Fibroblast of upper back skin (primary cell): ENCODE data around the gene DGKB.

Experiments used
- DNase-seq: peaks from one replicate; pipeline ENCODE4 v3.0.0-alpha.2; 2013

DGKB gene

DNA sequence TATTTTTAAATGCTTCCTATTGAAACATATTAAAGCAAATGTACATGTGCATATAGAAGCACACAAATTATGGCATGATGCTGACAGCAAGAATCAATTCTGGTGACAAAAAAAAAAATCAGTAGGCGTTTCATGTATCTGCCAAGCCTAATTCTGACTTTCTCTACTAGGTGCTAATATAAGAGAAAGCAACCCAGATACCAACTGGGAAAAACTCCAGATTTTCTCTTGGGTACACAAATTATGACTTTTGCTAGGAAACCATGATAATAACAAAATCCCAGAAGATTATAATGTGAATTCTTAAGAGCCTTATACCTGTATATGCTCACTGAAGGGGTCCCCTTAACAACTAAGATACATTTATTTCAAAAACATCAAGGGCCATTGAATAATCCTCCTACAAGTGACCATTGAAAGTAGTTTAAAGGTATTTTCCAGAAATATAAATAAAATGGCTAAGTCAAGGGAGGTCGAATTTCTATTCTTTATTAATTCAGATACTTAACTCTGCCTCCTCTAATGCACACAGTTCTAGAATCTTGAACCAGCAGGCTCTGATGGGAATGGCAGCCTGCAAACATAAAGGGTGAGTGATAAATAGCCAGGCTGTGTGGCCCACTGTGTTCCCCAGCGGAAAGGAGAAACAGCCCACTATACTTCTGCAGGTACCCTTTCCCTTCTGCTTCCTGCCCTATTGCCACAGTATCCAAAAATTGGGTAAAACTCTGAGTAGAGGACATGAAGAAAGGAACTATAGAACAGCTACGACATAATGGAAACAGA is 84.5 kb downstream of the DGKB start:
- no peak for DNase-seq

DNA sequence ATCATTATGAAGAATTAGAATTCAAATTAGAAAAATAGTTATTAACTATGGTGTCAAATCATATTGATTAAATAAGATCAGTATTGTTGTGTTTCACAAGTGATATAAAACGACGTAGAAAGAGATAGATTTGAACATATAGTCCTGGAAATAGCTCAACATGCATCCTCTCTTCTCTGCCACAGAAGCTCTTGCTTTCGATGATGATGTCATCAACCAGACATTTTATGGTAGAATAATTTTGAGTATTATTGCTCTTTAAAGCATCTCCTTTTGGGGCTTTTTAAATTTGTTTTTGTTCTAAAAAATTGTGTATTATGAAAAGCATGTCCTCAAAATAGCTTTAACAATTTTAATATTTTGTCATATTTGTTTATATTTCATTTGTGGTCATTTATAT is 95.0 kb downstream of the DGKB start:
- DNase-seq, result peak; percentile 22

DNA sequence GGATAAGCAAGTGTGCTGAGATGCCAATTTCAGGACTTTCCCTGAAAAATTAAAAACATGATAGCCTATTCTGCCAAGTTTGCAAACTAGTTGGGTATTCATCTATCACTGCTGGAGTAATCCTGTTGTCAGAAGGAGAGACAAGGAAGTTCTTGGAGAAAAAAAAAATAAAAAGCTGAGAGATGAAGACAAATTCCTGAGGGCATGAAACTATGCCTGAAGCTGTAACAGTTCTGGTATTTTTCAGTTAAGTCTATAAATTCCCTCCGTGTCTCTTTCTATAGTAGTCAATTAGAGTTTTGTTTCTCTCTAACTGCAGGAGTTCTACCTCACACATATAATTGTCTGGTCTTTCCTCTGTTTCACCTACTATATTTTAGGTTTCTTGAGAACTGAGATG is 95.7 kb downstream of the DGKB start:
- DNase-seq, result peak; percentile 72

DNA sequence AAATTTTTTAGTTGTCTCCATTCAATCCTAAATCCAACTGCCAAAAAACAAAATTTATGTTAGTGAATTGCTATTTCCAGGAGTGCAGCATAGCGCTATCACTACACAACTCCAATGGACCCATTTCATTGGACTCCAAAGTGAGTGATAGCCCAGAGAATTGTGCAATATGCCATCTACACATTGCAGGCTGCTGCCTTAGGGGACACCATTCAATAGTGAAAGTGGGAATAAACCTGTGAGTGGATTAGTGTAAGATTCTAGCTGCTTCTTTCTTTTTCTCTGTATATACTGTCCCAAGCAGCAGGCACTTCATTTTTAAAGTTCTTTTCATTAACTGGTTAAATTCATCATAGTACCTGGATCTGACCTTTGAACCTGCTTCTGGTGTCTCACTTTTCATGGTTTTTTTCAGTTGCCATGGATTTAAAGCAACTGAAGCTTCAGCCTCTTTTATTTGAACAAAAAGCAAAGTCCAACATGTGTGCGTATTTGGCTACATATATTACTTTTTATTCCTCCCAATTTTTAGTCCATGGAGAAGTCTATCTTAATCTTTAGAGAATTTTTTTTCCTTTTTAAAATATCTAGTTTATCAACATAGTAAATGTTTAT is 97.3 kb downstream of the DGKB start:
- DNase-seq, result no peak

DNA sequence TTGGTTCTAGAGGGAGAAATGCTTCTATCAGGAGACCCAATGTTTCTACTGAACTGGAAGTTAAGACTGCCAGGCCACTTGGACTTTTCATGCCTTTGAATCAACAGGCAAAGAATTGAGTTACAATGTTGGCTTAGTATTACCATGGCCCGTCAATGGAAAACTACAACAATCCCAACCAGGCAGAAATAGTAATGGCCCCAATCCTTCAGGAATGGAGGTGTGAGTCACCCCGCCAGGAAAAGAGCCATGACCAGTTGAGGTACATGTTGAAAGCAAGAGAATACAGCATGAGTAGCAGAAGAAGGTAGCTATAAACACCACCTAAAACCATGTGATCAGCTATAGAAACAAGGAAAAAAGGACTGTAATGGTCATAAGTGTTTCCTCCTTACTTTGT is 101.9 kb downstream of the DGKB start:
- DNase-seq, result no peak

DNA sequence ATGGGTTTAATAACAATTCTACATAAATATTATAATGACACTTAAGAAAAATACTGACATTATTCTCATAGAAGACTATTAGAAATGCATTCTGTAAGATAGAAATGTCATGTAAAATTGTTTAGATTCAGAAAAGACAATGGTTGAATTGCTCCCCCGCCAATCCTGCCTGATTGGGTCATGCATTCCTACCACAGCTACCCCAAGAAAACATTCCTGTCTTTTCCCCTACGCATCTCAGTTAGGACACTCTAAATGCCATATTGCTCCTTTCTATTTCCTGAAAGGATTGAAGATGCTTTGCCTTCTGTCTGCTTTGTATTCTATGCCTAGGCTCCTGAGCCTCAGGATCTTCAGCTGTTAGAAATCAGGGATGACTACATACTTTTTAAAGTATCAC is 109.4 kb downstream of the DGKB start:
- no peak for DNase-seq

DNA sequence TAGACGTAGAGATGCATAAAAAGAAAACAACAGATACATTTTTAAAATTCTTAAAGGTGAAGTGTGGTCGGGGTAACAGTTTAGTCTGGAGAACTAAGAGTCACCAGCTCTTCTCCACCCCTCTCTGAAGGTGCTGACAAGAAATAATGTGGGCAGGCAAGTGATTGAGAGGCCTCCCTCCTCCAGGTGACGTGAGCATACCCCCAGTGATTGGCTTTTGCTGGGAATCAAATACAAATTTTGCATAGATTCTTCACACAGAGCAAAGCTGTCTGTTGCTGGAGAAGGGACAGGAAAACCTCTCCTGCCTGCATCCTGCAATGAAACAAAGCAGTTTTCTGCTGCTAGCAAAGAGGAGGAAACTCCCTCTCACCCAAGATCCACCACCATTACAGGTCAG is 115.0 kb downstream of the DGKB start:
- no peak for DNase-seq

DNA sequence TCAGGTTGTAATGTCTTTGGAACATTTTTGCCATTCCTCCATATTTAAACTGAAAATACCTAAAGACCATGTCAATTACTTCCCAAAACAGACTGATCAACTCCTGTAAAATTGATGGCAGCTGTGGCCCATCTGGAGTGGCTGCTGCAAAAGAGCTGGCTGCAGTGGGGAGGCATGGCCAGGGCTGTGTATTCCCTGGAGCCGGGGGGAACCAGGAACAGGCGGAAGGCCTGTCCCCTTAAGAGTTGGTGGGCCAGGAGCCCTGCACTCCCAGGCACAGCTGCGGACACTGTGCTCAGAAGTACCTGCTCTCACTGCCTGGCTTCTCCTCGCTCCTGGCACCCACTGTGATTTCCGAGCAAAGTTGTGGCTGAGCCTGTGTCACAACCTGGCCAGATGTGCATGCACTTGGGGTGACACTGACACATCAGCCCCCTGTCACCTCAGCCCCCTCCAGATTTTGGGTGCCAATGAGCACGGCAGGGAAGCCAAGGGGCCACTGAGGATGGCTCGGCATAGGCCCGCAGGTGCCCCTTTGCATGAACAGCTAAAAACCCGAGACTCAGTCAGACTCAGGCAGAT is 116.1 kb downstream of the DGKB start:
- no peak for DNase-seq

DNA sequence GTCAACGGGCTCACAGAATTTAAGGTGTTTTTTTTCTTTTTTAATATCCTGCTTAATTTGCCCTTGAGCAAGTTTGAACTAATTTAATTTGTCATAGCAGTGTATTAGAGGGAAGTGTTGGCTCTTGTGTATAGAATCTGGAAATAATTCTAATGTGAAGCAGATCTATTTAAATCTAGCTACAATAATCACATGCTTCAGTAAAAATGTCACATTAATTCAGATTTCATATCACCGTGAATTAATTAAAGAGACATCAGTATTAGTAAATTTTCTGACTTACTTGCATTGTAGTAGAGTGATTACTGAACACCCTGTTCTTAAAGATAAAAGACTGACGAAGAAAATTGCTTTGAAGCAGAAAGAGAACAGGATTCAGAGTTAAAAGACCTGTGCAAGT is 124.7 kb downstream of the DGKB start:
- DNase-seq, result no peak

DNA sequence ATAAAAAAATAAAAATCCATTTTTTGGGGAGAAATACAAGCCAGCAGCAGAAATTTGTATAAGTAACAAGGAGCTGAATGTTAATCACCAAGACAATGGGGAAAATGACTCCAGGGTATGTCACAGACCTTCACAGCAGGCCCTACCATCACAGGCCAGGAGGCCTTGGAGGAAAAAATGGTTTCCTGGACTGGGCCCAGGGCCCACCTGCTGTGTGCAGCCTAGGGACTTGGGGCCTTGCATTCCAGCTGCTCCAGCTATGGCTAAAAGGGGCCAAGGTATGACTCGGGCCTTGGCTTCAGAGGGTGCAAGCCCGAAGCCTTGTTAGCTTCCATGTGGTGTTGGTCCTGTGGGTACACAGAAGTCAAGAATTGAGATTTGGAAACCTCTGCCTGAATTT is 126.3 kb downstream of the DGKB start:
- DNase-seq, result no peak

DNA sequence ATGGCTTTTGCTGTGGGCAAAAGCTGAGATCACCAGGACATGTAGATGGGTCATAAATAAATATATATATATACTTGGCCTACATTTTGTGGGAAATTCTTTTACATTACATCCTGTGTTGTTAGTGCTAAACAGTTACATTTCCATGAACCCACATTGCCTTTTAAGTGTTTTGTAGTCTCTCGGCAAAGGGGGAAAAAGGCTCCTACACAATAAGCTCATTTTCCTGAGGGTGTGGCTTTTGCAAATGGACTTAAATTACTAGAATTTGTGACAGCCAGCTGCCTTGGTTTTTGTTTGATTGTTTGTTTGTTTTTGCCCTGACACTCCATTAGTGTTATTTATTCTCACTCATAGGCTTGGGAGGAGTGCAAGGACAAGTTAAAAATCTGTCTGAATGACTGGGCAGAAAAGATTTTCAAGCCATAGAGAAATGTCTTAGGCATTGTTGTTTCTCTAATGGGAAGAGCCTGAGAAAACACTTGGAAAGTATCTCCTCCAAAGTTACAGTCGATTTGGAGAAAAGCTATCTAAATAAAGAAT is 128.8 kb downstream of the DGKB start:
- no peak for DNase-seq

DNA sequence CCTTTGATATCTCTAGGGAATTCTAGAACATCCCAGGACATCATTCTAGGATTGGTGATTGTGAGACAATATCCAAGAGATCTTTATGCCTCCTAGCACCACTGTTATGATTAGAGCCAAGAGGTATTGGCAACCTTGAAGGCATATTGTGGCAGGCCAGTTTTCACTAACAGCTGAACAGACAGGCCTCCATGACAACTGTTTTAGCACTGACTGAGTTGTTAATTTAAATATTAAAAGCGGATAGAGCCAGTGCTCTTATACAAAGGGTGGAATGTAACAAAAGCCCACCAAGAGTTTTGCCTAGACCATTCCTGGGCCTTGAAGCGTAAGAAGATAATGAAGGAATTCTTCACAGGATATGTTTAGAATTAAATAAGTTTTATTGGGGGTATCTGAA is 131.9 kb downstream of the DGKB start:
- DNase-seq, result no peak

DNA sequence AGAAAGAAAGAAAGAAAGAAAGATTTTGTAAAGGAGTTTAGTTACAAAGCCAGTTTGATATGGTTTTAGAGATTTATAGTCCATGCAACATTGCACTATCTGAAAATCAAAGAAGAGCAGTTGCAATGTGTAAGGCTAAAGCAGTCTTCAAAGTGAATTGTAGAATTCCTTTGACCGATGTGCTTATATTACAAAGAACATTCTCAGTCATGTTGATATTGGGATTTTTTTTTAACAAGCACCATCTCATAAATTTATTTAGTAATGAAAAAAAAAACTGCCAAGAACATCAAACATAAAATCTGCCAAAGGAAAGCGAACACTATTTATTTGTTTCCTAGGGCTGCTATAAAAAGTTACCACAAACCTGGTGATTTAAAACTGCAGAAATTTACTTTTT is 133.3 kb downstream of the DGKB start:
- DNase-seq, result no peak

DNA sequence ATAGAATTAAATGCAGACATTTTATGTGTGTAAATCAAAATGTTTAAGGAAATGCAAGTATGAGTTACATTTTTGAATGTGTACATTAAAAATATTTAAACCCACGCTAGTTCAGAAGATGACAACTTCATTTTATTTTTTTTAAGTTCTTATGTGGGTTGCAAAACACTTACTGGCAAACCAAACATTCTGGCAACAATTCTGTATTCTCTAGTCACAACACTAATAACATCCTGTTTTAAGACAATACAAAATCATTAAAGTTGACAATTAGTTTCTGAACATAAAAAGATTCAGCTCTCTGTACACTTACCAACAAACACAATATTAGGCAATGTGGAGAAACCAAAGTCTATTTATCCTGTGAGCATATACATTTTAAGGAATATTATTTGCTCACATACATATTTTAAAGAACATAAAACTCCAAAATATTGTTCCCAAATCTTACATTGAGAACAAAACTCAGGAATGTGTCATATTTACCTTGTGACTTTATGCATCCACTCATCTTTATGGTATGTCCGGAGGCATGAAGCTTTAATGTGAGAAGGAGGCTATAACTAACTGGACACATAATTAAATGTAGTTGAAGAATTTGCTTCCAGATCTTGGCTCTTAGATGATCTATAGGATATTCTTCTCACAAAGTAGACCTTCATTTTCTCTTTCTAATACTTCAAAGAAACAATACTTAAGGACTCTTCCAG is 134.7 kb downstream of the DGKB start:
- no peak for DNase-seq

DNA sequence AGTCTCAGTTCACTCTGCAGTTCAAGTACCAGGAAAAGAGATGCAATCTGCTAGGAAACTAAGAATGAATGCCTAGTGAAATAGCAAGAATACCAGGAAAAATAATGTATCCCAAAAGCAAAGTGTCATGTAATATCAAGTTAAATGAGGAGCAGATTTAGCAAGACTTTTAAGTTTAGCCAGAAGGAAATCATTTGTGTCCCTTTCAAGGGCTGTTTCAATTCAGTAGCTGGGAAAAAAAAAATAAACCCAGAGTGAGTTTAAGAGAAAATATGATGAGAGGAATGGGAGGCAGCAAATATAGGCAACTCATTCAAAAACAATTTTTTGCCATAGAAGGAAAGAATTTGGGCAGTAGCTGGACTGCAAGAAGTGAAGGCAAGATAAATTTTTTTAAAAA is 135.8 kb downstream of the DGKB start:
- peak; percentile 46 for DNase-seq

DNA sequence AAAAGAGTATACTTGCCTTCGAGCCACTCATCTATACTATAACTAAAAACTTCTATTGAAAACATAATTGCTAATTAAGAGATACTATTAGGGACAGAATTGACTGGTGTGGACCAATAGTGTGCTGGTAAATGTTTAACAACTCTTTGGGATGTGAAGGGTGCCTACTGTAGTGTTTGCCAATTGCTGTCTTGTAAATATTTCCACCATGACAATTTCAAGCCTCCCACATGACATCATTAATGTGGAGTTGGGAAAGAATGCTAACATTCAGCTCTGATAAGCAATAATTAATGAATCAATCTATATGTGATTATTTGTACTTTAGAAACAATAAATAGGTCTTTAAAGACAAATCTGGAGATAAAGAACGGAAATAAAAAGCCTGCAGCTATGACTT is 136.8 kb downstream of the DGKB start:
- no peak for DNase-seq

DNA sequence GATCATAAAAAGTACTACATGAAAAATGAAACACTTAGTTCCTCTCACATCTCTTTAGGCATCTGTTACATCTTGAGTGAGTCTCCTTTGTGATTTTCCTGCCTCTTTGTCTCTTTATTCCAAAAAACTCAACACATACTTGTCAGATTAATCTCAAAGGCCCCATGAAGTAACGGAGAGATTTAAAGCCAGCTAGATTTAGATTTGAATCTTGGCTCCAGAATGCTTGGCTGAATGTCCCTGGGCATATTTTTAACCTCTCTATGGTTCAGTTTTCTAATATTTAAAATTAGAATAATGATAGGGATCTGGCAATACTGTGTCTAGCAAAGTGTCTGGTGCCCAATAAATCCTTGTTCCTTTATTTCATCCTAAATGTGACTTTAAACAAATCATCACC is 140.0 kb downstream of the DGKB start:
- DNase-seq, result peak; percentile 16

DNA sequence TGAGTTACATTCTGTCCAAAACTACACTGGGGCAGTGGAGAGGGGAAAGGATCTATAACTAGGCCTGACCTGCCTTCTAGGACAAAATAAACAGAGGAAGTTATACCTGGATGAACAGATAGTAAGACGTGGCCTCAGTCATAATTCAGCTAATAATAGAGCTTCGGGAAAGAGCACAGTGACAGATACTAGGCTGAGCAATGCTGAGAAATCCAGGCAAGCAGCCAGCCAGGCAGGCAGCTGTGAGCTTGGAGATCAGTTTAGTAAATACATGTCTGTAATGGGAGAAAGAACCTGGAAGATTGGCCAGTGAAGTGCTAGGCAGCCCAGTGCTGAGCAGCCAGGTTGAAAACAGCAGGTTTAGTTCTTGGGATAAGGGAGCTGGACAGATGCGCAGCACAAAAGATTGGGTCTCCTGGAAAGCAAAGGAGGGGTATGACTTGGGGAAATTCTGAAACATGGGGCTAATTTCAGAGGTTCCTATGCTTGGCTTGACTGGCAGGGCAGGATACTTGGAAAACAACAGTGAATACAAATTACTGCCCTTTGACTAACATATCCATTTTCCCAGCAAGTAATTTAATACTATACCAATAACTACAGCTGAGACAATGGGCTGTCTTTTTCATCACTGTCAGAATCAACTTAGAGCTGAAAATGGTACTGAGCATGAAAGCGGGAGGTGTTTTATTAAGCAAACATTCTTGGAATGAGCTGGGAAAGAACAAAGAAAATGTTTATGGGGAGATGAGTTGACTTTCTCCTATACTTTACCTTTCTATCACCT is 140.8 kb downstream of the DGKB start:
- peak; percentile 87 for DNase-seq

DNA sequence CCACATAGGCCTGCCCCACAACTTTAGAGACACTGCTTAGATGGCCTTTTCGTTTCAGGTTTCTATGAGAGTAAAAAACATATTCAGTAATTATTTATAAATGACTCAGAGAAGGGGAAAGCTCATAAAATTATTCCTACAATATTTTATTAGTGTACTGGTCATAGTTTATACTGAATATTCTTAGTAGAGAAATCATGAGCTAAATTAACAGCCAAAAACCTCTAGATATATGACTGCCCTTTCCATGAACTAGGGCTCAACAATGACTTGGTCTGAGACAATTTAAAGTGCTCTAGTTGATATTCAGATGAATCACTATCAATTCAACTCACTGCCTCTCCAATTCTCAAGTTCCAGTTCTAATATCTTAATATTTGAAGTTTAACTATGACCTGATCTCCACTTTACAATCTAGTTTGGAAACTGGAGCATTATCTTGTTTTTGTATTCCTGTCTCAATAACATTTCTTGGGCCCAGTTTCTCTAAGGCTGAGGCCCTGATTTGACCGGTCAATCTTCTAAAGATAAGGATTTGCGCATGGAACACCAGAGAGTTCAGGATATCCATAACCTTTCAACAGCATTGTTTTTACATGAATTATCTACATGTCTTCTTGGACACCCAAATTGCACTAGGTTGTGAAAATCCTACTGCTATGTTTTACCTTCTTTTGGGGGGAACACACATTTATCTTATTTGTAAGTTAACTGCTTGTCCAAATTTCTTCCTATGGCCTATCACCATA is 141.6 kb downstream of the DGKB start:
- no peak for DNase-seq

DNA sequence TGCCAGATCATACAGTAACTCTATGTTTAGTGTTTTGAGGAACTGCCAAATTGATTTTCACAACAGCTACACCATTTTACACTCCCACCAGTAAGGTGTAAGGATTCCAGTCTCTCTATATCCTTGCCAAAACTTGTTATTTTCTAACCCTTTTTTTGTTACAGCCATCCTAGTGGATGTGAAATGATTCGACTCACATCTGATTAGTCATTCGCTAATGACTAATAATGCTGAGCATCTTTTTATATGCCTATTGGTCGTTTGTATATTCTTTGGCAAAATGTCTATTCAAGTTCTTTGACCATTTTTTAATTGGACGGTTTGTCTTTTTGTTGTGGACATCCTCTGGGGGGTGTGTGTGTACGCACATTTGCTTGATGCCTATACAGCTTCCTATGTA is 142.8 kb downstream of the DGKB start:
- no peak for DNase-seq

DNA sequence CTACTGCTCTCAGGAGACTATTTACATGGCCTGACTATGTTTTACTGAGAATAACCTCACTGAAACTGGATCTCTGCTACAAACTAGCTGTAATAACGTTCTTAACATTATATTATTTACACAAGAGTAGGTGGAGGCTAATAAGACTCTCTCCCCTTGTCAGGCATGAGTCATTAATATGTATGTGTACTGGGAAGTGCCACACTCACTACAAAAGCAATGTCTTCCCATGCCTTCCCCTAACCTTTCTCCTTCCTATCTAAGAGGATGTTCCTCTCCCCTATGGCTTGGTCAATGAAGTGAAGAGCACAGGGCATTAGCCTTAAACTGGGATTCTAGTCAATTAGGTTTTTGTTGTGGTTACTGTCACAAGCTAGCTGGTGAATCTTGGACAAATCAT is 147.9 kb downstream of the DGKB start:
- peak; percentile 37 for DNase-seq

DNA sequence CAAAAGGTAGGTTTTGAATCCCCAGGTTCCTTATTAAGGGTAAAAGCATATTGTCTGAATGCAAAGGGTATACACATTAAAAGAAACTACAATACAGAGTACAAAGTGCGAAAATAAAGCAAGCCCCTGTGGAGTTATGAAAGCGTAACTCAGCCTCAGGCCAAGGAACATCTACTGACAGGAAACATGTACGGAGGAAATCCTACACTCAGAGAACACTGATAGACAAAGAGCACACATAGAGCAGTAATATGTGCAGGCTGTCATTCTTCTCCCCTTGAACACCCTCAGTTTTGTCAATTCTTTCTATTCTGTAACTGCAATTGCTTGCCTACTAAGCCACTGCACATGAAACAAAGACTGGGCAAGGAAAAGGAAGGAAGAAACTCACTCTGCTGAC is 150.2 kb downstream of the DGKB start:
- no peak for DNase-seq
